Mesendoderm (in vitro differentiated cells): ENCODE data around the gene PDE6C.

Experiments used
- DNase-seq: peaks from one replicate; pipeline ENCODE4 v3.0.0; 2013
- H2AK5ac ChIP-seq: 2 replicates; pipeline ENCODE4 v1.6.1; 2013; ENCODE audit warnings: low read length, inconsistent platforms
- H2BK120ac ChIP-seq: 2 replicates; pipeline ENCODE4 v1.6.1; 2013; ENCODE audit warnings: low read depth, mild to moderate bottlenecking, low read length, moderate library complexity, mixed read lengths
- H2BK15ac ChIP-seq: replicated peaks from 2 replicates; pipeline ENCODE4 v1.6.1; 2013; ENCODE audit warnings: low read depth, mild to moderate bottlenecking, moderate library complexity
- H2BK5ac ChIP-seq: 2 replicates; pipeline ENCODE4 v1.6.1; 2013; ENCODE audit warnings: low read length, inconsistent platforms
- H3K18ac ChIP-seq: 2 replicates; pipeline ENCODE4 v1.6.1; 2013; ENCODE audit warnings: mild to moderate bottlenecking, low read length, mixed read lengths
- H3K23ac ChIP-seq: one replicate; pipeline ENCODE4 v1.6.1; 2013; ENCODE audit warnings: low read length
- H3K27ac ChIP-seq: 2 replicates; pipeline ENCODE4 v1.5.1; 2013; ENCODE audit warnings: low read depth, mild to moderate bottlenecking, inconsistent platforms, low read length, moderate library complexity
- H3K27me3 ChIP-seq: 2 replicates; pipeline ENCODE4 v1.6.1; 2013; ENCODE audit warnings: low read length, control low read depth, mild to moderate bottlenecking, inconsistent platforms; ENCODE audit not compliant: insufficient read depth, poor library complexity
- H3K36me3 ChIP-seq: 2 replicates; pipeline ENCODE4 v1.6.1; 2013; ENCODE audit warnings: low read length, inconsistent platforms; ENCODE audit not compliant: control insufficient read depth, insufficient read depth
- H3K4ac ChIP-seq: one replicate; pipeline ENCODE4 v1.6.1; 2013; ENCODE audit warnings: low read depth, mild to moderate bottlenecking, low read length, moderate library complexity
- H3K4me1 ChIP-seq: 2 replicates; pipeline ENCODE4 v1.6.1; 2013; ENCODE audit warnings: low read depth, low read length, inconsistent platforms; ENCODE audit not compliant: control insufficient read depth
- H3K4me2 ChIP-seq: 2 replicates; pipeline ENCODE4 v1.6.1; 2013; ENCODE audit warnings: low read length
- H3K4me3 ChIP-seq: 2 replicates; pipeline ENCODE4 v1.5.1; 2013; ENCODE audit warnings: mild to moderate bottlenecking, low read length
- H3K56ac ChIP-seq: one replicate; pipeline ENCODE4 v1.6.1; 2013; ENCODE audit warnings: low read length
- H3K79me1 ChIP-seq: 2 replicates; pipeline ENCODE4 v1.6.1; 2013; ENCODE audit warnings: low read length, inconsistent platforms
- H3K79me2 ChIP-seq: 2 replicates; pipeline ENCODE4 v1.6.1; 2013; ENCODE audit warnings: mild to moderate bottlenecking, low read length; ENCODE audit not compliant: control insufficient read depth, insufficient read depth
- H3K9ac ChIP-seq: 2 replicates; pipeline ENCODE4 v1.6.1; 2013; ENCODE audit warnings: low read length, inconsistent platforms
- H4K5ac ChIP-seq: one replicate; pipeline ENCODE4 v1.6.1; 2013; ENCODE audit warnings: low read length
- H4K8ac ChIP-seq: one replicate; pipeline ENCODE4 v1.6.1; 2013; ENCODE audit warnings: low read depth, mild to moderate bottlenecking, control low read depth, low read length, moderate library complexity
- WGBS: extraction: QIAGEN DNeasy Blood & Tissue Kit; methylation state at CpG from one replicate; pipeline ENCODE4 v1.1.7; 2013; ENCODE audit warnings: low lambda C conversion rate, missing lambda C conversion rate; ENCODE audit not compliant: insufficient coverage; ENCODE audit errors: extremely low coverage; 5-methylcytosine and 5-hydroxymethylcytosine counted together

PDE6C gene

GRCh38 chr10:93590638-93591037 lies 21.7 kb upstream of the PDE6C start:
- Histone ChIP-seq H3K4me2 (no peak overlapping the region), H3K18ac (no peak overlapping the region), H3K79me2 (no peaks in the 10 kb centered on the region), H3K4me1 (no peaks in the 10 kb centered on the region), H2BK120ac (no peak overlapping the region), H3K4me3 (no peak overlapping the region), H2BK15ac (no peak overlapping the region), H3K23ac (no peak overlapping the region), H3K27ac (no peak overlapping the region), H3K56ac (no peak overlapping the region), H4K5ac (no peak overlapping the region), H2BK5ac (no peak overlapping the region), H4K8ac (no peak overlapping the region), H3K4ac (no peak overlapping the region), H2AK5ac (no peak overlapping the region), H3K36me3 (no peaks in the 10 kb centered on the region), H3K79me1 (no peaks in the 10 kb centered on the region), H3K27me3 (no peaks in the 10 kb centered on the region), H3K9ac (no peak overlapping the region)
- WGBS: no CpG with 5 or more reads among the region's 7 CpGs
- DNase-seq: no peak

- Histone ChIP-seq H3K4me2 (no peak overlapping the region), H2BK15ac (no peak overlapping the region), H3K23ac (no peak overlapping the region), H3K4me3 (no peak overlapping the region), H3K56ac (no peak overlapping the region), H2AK5ac (no peak overlapping the region), H3K79me1 (no peaks in the 10 kb centered on the region), H3K4me1 (no peaks in the 10 kb centered on the region), H3K18ac (no peak overlapping the region), H3K79me2 (no peaks in the 10 kb centered on the region), H3K27ac (no peak overlapping the region), H3K9ac (no peak overlapping the region), H2BK5ac (no peak overlapping the region), H3K36me3 (no peaks in the 10 kb centered on the region), H3K4ac (no peak overlapping the region), H3K27me3 (no peaks in the 10 kb centered on the region), H4K8ac (no peak overlapping the region), H4K5ac (no peak overlapping the region), H2BK120ac (no peak overlapping the region)
- WGBS: no CpG with 5 or more reads among the region's 8 CpGs
- no peak for DNase-seq
These were observed 21.1 kb upstream of the PDE6C start for GRCh38 chr10:93591065-93591808.

GRCh38 chr10:93593254-93593653 lies 19.1 kb upstream of the PDE6C start:
- H2BK120ac ChIP-seq: no peak overlapping the region
- H3K27me3 ChIP-seq: no peaks in the 10 kb centered on the region
- H2BK15ac ChIP-seq: no peak overlapping the region
- no peak overlapping the region for H4K8ac ChIP-seq
- no peak overlapping the region for H3K4ac ChIP-seq
- no peak for DNase-seq
- no peak overlapping the region for H3K56ac ChIP-seq
- no peak overlapping the region for H4K5ac ChIP-seq
- H3K18ac ChIP-seq: no peak overlapping the region
- H3K4me2 ChIP-seq: no peak overlapping the region
- no peaks in the 10 kb centered on the region for H3K79me1 ChIP-seq
- H3K23ac ChIP-seq: no peak overlapping the region
- no peak overlapping the region for H2AK5ac ChIP-seq
- H3K4me1 ChIP-seq: no peaks in the 10 kb centered on the region
- H2BK5ac ChIP-seq: no peak overlapping the region
- no peaks in the 10 kb centered on the region for H3K36me3 ChIP-seq
- H3K4me3 ChIP-seq: no peak overlapping the region
- H3K9ac ChIP-seq: no peak overlapping the region
- no peaks in the 10 kb centered on the region for H3K79me2 ChIP-seq
- H3K27ac ChIP-seq: no peak overlapping the region
- no CpG with 5 or more reads among the region's 4 CpGs for WGBS

- Histone ChIP-seq H3K4me3 (no peak overlapping the region), H3K36me3 (no peaks in the 10 kb centered on the region), H4K8ac (no peak overlapping the region), H2BK15ac (no peak overlapping the region), H3K4me2 (no peak overlapping the region), H3K4ac (no peak overlapping the region), H3K4me1 (no peaks in the 10 kb centered on the region), H3K9ac (no peak overlapping the region), H2AK5ac (no peak overlapping the region), H3K79me2 (no peaks in the 10 kb centered on the region), H3K27me3 (no peaks in the 10 kb centered on the region), H3K23ac (no peak overlapping the region), H4K5ac (no peak overlapping the region), H3K27ac (no peak overlapping the region), H3K56ac (no peak overlapping the region), H3K18ac (no peak overlapping the region), H2BK120ac (no peak overlapping the region), H3K79me1 (no peaks in the 10 kb centered on the region), H2BK5ac (no peak overlapping the region)
- no peak for DNase-seq
- no CpG with 5 or more reads among the region's 18 CpGs for WGBS
These were observed 18.6 kb upstream of the PDE6C start for GRCh38 chr10:93593749-93594148.

- Histone ChIP-seq H3K27me3 (no peaks in the 10 kb centered on the region), H3K4me2 (no peak overlapping the region), H3K9ac (no peak overlapping the region), H3K4me3 (no peak overlapping the region), H2BK15ac (no peak overlapping the region), H3K27ac (no peak overlapping the region), H3K4ac (no peak overlapping the region), H3K4me1 (no peaks in the 10 kb centered on the region), H3K56ac (no peak overlapping the region), H3K23ac (no peak overlapping the region), H3K18ac (no peak overlapping the region), H3K79me1 (no peaks in the 10 kb centered on the region), H2AK5ac (no peak overlapping the region), H3K79me2 (no peaks in the 10 kb centered on the region), H4K5ac (no peak overlapping the region), H3K36me3 (no peaks in the 10 kb centered on the region), H2BK120ac (no peak overlapping the region), H2BK5ac (no peak overlapping the region), H4K8ac (no peak overlapping the region)
- WGBS: 100% methylated on average over 1 of the region's 7 CpGs
- no peak for DNase-seq
These were observed 17.8 kb upstream of the PDE6C start for GRCh38 chr10:93594518-93594917.
